Inflammatory macrophage (primary cell): Measurements from ENCODE around the gene TRPC6.

Source experiments
- DNase-seq, 2 donors: peaks; one replicate each; pipeline ENCODE4 v3.0.0-alpha.2; 2020 to 2022
- total RNA-seq, 18 experiments: gene quantifications; one replicate each; lab custom pipeline; 2026; ENCODE audit warnings: mixed read lengths in 6 of 18, inconsistent platforms in 2 of 18; lab: John Stamatoyannopoulos, UW

TRPC6 gene
- total RNA-seq = 0 to 4.1 (median 0.14) reads per million in 18 experiments

GRCh38 chr11:101583251-101584128 lies at the start of gene TRPC6:
TSS of gene TRPC6 (minus strand) at chr11:101584007. CDS start at chr11:101583503, 504 bp downstream.
- no peak for DNase-seq

GRCh38 chr11:101620026-101620425 lies 36.2 kb upstream of the TRPC6 start:
- no peak for DNase-seq

- DNase-seq = no peak
These were observed 34.9 kb upstream of the TRPC6 start for GRCh38 chr11:101618709-101619108.

GRCh38 chr11:101617735-101618332 lies 34.0 kb upstream of the TRPC6 start:
- no peak for DNase-seq

GRCh38 chr11:101612481-101612880 lies 28.7 kb upstream of the TRPC6 start:
- DNase-seq = no peak

GRCh38 chr11:101600924-101601323 lies 17.1 kb upstream of the TRPC6 start:
- no peak for DNase-seq

GRCh38 chr11:101586965-101587364 lies 3.2 kb upstream of the TRPC6 start:
- DNase-seq = no peak

- no peak for DNase-seq
These were observed 848 bp upstream of the TRPC6 start for GRCh38 chr11:101584655-101585054.

- DNase-seq = no peak
These were observed 315 bp upstream of the TRPC6 start for GRCh38 chr11:101584129-101584515.

- DNase-seq = no peak
These were observed 887 bp downstream of the TRPC6 start for GRCh38 chr11:101582989-101583250.

- DNase-seq = no peak
These were observed 1.4 kb downstream of the TRPC6 start for GRCh38 chr11:101582236-101582988.

GRCh38 chr11:101577461-101577860 lies 6.3 kb downstream of the TRPC6 start:
- DNase-seq = no peak

GRCh38 chr11:101576456-101576855 lies 7.4 kb downstream of the TRPC6 start:
- no peak for DNase-seq

GRCh38 chr11:101574886-101575285 lies 8.9 kb downstream of the TRPC6 start:
- DNase-seq = no peak

GRCh38 chr11:101567071-101567470 lies 16.7 kb downstream of the TRPC6 start:
- no peak for DNase-seq

- no peak for DNase-seq
These were observed 17.2 kb downstream of the TRPC6 start for GRCh38 chr11:101566626-101567025.

- no peak for DNase-seq
These were observed 20.6 kb downstream of the TRPC6 start for GRCh38 chr11:101563166-101563565.

- no peak for DNase-seq
These were observed 28.4 kb downstream of the TRPC6 start for GRCh38 chr11:101555366-101555765.

GRCh38 chr11:101553891-101554292 lies 29.9 kb downstream of the TRPC6 start:
- DNase-seq = peak in 1 of 2 donors; percentile 63

- peak in 1 of 2 donors; percentile 62 for DNase-seq
These were observed 30.9 kb downstream of the TRPC6 start for GRCh38 chr11:101552888-101553287.

- no peak for DNase-seq
These were observed 55.3 kb downstream of the TRPC6 start for GRCh38 chr11:101528541-101528940.

- DNase-seq = no peak
These were observed 60.1 kb downstream of the TRPC6 start for GRCh38 chr11:101523634-101524260.

GRCh38 chr11:101523193-101523592 lies 60.6 kb downstream of the TRPC6 start:
- no peak for DNase-seq
